Stimulated activated CD4-positive, alpha-beta T cell treated with anti-CD3 and anti-CD28 coated beads, Interleukin-1b, Interleukin-23, amount 100 ng/mL, for 1 hour (primary cell): ENCODE data around the gene GDPGP1.
"Not testable (repeated sequence)": the region's sequence is repeated elsewhere in the genome, so short reads cannot be mapped to it uniquely, and the experiment has no call there.

Source experiments
- DNase-seq, 2 donors: peaks; one replicate each; pipeline ENCODE4 v3.0.0-alpha.2; 2020; ENCODE audit warnings: low read depth in 2 of 2

GDPGP1 gene

DNA sequence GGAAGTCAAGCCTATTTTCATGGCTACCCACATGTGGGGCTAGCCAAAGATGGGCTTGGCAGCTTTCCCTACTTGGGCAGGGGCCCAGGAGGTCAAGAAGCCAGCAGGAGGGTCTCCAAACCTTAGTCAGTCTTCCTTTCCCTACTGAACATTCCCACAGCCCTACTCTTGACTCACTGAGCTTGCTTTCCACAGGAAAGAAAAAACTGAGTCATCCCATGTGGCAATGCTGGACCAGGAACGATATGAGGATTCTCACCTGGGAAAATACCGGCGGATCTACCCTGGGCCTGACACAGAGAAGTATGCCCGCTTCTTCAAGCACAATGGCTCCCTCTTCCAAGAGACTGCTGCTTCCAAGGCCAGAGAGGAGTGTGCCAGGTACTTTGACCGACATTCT lies 27.8 kb downstream of the GDPGP1 start:
- DNase-seq: no peak

DNA sequence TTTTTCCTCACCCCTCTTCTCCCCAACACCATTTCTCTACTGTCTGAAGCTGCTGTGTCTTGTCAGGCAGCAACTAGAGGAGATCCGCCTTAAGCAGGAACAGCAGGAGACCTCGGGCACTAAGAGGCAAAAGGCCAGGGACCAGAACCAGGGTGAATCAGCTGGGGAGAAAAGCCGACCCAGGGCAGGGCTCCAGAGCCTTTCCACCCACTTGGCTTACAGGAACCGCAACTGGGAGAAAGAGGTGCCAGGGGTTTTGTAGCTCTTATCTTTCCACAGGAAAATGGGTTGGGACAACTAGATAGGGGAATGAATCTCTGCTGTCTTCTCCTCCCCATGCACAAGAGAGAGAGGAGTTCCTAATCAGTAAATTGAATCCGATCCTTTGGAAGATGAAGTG lies 28.4 kb downstream of the GDPGP1 start:
- DNase-seq: no peak

DNA sequence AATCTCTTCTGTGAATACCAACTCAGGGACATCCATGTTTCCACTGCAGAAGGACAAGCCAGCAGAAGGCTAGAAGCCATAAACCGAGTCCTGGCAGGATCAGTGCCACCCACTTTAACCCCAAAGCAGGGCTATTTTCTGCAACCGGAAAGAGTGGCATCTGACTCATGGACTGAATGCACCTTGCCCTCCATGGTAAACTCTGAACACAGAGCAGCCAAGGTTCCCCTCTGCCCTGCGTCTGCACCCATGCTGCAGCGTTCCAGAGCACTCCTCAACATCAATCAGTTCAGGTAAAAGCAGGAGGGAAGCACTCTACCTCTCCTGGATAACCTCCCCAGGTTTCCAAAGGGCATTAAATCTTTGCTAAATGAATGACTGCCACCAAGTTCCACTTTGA lies 30.7 kb downstream of the GDPGP1 start:
- DNase-seq: no peak

DNA sequence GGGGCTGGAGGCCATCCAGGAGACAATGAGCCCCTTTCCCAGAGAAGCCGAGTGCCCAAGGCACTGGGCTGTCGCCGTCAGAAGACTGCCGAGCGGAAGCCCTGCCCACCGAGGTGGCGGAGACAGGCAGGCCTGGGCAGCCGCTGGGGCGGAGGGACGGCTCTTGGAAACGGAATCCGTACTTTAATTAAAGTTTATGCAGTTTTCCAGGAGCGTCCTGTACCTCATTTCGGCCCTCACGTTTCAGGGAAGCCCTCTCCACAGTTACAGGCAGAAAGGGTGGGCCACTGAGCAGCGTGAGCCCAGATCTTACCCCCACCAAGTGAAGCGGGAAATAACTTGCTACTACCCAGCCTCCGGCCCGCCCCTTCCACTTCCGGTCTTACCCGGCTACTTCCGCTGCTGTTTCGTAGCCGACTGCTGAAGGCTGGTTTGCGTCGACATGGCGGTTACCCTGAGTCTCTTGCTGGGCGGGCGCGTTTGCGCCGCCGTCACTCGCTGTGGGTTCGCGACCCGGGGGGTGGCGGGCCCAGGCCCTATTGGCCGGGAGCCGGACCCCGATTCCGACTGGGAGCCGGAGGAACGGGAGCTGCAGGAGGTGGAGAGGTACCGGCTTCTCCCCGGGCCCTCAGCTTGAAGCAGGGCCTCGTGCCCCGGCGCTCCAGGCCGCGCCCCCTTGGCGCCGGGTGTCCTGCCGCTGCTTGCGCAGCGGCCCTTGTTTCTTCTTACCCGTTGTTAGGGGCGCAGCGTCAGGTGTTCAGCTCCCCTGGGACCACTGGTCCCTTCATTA lies 31.5 kb downstream of the GDPGP1 start, which contains the start of gene NGRN:
Gene NGRN (plus strand): TSS at position 402 of the 790 bp plus-strand sequence. CDS start 41 bp downstream, at position 443.
- DNase-seq: peak; percentile 77 to 80

DNA sequence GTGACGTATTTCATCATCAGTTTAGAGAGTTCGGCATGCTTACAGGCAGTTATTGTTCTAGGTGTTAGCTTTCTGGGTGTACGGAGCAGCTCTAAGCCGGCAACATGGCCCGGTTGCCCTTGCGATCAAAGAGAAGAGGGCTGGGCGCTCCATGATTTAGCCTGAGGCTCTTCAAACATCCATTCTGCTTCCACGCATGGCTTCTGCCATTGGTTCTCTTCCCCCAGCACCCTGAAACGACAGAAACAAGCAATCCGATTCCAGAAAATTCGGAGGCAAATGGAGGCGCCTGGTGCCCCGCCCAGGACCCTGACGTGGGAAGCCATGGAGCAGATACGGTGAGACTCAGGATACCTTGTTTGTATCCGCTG lies 32.0 kb downstream of the GDPGP1 start:
- DNase-seq: peak in 1 of 2 donors; percentile 10

DNA sequence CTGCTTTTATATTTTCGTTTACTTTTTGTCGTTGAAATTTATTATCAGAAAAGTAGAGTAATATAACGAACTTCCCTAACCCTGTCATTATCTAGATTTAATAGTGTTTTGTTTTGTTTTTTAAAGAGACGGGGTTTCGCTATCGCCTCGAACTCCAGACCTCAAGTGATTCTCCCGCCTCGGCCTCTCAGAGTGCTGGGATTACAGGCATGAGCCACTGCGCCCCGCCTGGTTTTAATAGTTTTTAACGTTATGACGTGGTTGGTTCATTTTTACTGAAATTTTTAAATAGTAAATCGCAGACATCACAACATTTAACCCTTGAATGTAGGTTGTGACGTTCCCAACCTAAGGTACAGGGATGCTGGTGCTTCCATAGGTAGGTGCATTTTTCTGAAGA lies 32.5 kb downstream of the GDPGP1 start:
- DNase-seq: no peak

DNA sequence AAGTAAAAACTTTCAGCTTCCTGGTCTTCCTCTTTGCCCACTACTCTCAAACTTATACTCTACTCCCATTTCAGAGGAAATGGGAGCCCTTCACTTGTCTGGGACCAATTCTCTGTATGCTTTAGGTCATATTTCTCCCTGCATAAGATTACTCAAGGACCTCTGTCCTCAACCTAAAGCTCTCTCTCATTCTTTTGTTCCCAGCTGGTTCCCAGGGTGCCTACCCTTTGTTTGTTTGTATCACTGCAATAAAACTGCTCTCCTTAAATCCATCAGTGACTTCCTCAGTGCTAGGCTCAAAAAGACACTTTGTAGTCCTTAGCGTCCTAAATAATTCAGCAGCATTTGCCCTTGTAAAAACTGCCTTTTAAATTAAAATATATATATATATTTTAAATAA lies 34.4 kb downstream of the GDPGP1 start:
- no peak for DNase-seq

DNA sequence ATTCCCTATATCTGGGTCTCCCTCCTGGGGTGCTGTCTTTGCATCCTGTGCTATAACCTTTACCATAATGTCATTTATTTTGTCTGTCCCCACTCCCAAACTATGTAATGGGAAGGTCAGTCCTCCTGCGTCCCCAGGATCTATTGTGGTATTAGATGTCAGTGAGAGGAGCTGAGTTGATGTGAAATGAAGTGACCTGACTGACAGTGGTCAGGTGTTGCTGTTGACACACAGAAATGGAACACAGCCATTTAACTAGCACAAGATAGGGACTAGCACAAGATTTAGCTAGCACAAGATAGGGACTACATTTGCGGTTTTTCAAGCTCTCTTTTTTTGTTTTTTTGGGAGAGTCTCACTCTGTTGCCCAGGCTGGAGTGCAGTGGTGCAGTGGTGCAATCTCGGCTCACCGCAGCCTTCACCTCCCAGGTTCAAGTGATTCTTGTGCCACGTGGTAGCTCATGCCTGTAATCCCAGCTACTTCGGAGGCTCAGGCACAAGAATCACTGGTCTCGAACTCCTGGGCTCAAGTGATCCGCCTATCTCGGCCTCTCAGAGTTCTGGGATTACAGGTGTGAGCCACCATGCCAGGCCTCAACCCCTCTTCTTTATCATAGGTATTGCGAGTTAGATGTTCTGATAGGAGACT lies 36.6 kb downstream of the GDPGP1 start:
- DNase-seq: no peak

DNA sequence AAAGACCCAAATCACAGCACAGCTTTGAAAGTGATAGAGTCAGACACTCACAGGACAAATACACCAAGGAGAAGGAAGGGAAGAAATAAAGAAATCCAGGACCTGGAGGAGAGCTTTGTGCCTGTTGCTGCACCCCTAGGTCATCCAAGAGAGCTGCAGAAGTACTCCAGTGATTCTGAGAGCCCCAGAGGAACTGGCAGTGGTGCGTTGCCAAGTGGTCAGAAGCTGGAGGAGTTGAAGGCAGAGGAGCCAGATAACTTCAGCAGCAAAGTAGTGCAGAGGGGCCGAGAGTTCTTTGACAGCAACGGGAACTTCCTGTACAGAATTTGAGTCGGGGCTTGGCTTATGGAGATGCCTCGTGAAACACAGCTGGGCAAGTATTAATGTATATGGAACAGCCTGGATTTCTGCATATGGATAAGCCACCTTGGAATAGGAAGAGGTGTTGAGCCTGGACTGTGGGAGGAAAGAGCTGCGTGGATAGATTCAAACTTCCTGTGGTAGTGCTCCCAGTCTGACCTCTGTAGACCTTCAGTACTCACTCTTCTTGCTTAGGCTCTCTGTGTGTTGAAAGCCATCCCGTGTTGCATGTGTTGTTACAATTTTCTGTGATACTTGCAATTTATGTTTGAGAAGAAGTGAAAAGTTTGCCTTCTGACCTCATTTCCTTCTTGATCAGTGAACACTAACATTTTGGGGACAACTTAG lies 37.6 kb downstream of the GDPGP1 start:
- DNase-seq: no peak

DNA sequence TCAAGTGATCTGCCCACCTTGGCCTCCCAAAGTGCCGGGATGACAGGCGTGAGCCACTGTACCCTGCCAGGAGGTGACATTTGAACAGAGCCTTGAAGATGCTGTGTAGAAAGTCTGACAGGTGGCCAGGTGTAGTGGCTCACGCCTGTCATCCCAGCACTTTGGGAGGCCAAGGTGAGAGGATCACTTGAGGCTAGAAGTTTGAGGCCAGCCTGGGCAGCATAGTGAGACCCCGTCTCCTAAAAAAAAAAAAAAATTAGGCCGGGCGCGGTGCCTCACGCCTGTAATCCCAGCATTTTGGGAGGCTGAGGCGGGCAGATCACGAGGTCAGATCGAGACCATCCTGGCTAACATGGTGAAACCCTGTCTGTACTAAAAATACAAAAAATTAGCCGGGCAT lies 44.5 kb downstream of the GDPGP1 start:
- not testable (repeated sequence) for DNase-seq

DNA sequence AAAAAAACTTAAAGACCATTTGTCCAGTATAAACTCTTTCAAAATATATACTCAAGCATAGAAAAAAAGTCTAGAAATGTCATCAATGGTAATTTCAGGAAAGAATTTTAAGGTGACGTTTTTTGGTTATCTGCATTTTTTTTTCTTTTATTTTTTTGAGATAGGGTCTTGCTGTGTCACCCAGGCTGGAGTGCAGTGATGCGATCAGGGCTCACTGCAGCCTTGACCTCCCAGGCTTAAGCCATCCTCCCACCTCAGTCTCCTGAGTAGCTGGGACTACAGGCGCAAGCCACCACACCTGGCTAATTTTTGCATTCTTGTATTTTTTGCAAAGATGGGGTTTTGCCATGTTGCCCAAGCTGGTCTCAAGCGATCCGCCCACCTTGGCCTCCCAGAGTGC lies 46.7 kb downstream of the GDPGP1 start:
- not testable (repeated sequence) for DNase-seq

DNA sequence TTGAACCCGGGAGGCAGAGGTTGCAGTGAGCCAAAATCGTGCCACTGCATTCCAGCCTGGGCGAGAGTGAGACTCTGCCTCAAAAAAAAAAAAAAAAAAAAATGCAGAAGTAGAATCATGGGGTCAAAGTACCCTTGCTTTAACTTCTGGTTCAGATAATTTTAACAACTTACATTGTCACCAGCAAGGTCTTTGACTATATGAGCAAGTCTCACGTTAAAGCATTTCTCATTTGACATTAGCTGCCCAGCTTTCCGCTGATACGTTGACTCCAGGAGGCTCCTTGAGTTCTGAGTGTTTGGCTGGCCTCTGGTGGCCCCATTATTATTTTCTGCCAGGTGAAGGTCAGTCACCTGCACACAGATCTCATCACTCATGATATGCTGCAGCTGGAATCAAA lies 47.6 kb downstream of the GDPGP1 start:
- DNase-seq: not testable (repeated sequence)

DNA sequence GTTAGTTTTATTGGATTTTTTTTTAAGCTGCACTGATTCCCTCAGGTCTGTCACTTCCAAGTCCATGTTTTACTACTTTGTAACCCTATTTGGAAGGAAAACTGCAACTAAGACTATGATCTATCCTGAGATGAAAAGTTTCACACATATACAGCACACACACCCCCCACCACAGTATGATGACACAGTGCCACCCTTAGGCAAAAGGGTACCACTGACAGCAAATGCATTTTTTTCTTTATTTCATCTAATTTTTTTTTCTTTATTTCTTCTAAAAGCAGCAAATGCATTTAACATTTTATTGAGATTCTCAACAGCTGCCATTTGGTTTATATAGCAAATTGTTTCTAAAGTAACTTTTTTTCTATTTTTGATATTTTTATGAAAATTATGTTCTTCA lies 52.7 kb downstream of the GDPGP1 start:
- DNase-seq: no peak

DNA sequence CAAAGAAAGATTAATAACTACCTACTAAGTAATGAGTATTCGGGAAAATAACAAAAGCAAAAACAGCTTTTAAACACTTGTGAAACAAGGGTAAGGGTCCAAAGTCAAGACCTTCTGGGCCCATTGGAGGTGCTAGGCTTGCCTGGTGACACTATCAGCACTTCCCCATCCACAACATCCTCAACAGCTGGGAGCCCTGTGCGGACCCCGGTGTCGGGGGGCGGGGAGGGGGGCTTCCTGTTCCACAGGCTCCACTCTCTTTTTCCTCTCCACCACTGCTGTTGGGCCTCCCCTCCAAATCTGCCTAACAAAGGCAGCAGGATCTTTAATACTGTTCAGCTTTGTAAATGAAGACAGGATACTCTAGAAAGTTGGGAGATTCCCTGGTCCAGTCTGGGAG lies 53.1 kb downstream of the GDPGP1 start:
- DNase-seq: no peak

DNA sequence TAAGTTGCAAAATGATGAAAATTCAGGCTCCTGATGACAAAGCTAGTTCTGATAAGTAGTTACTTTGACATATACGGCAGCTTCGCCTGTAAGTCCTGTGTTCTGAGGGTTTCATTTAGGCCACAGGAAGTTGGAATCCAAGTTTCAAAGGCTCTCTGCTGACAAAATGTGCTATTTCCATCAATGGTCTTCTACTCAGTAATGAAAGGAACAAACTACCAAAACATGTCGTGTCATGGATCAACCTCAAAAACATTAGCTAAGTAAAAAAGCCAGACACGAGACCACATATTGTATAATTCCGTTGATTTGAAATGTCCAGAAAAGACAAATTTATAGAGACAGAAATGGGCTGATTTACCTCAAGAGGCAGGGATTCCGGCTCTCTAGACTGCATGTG lies 53.9 kb downstream of the GDPGP1 start:
- DNase-seq: no peak

DNA sequence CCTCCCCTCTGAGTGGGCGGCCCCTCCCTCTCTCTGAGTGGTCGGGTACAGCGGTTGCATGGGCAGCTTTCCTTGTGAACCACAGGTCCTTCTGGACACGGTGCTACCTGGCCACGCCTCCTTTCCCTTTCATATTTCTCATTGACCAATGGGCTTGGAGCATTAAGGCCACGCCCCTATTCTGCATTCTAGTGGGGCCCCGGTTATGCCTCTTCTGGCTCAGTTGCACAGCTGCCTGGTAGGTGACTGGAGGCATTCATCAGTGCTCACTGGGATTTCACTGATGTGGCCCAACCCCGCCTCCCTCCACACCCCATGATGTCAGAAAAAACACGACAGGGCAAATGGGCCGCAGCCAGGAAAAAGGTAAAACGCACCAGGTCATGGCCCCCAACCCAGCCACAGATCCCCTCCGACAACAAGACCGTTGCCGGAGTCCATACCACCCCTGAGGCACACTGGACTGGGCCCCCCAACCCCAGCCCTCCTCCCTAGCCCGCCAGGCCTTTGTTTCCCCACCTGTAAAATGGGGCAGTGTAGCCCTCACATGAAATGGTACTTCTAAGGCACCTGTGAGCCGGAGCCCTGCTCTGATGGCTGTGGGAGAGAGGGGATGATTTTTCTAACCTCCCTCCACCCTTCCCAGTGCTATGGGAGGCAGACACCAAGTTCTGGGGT lies 57.8 kb downstream of the GDPGP1 start:
- no peak for DNase-seq

DNA sequence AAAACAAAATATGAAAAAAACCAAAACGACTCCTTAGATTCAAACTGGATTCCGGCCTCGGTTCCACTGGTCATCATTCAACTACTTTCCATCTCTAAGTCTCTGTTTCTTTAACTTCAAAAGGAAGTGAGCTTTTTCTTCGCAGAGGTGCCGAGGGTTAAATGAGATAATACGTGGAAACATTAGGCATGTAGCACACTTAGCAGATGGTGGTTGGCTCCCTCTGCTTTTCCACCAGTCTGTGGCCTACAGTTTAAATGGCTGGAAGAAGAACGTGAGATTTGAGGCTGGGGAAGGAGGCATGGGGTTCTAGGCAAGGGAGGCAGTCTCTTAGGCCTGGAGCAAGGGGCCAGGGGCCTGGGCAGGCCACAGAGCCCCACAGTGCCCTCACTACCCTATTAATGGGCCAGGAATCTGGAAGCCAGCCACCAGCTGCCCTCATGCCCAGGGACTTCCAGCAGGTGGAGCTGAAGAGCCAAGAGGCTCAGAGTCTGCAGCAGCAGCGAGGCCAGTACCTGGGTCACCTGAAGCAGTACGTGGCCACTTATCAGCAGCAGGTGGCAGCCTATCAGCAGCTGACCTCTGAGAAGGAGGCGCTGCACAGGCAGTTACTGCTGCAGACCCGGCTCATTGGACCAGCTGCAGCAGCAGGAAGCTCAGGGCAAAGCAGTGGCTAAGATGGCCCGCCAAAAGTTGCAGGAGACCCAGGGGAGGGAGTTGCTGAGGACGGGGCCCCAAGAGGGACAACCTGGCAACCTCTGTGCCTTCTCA lies 59.2 kb downstream of the GDPGP1 start:
- peak; percentile 26 to 51 for DNase-seq

DNA sequence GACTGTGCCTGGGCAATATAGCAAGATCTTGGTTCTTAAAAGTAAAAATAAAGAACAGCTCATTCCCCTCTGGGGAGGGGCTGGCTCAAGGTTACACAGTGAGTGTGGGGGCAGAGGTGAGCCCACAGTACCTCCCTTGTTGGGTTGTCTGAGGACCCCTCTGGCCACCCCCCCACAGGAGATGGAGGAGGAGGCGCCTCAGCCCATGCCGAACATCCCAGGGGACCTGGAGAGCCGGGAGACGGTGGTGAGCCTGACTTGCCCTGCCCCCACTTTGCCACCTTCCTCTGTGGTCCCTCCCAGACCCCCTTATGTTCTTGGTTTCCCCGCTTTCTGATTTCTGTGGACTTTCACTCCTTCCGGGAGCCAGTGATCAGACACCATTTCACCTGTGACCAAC lies 60.1 kb downstream of the GDPGP1 start:
- DNase-seq: no peak

DNA sequence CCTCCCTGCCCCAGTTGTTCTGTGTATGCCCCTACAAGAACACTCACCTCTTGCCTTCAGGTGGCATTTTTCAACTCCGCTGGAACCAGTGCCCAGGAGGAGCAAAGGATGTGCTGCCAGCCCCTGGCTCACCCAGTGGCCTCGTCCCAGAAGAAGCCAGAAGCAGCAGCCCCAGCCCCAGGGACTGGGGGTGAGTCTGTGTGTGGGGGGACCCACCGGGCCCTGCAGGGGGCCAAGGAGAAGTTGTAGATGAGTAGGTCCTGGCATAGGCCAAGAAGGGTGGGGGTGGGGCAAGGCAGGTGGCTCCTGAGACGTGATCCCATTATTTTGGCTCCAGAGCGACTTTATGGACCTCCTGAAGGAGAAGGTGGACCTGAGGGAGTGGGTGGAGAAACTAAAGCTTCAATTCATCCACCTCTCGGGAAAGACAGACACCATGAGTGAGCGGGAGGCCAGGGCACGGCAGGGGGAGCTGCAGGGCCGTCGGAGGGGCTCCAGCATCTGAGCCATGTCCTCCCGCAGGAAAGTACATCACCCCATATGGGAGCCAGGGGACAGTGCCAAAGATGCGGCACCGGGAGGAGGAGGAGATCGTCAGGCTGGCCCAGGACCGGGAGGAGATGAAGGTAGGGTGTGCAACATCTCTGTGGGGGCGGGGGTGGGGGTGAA lies 60.7 kb downstream of the GDPGP1 start:
- no peak for DNase-seq

DNA sequence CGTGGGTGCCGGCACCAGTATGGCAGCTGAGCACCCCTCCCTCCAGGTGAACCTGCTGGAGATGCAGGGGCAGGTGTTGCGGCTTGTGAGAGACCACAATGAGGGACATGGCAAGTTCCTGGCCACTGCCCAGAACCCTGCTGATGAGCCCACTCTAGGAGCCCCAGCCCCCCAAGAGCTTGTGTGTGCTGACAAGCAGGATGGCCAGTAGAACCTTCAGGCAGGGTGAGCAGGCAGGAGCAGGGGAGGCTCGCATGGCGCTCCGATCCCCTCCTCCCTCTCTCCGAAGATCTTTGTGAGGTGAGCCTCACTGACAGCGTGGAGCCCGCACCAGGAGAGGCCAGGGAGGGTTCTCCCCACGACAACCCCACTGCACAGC lies 61.2 kb downstream of the GDPGP1 start:
- no peak for DNase-seq
